ENCODE data around the gene PCSK9. TPM values are rescaled to one million over a fixed set of nuclear protein-coding genes. Genes with fewer than 3 reads are reported as not detected.

PCSK9 gene
- total RNA-seq, 4 donors from 2014 or later: not detected

- TF ChIP-seq, protein P1, sequence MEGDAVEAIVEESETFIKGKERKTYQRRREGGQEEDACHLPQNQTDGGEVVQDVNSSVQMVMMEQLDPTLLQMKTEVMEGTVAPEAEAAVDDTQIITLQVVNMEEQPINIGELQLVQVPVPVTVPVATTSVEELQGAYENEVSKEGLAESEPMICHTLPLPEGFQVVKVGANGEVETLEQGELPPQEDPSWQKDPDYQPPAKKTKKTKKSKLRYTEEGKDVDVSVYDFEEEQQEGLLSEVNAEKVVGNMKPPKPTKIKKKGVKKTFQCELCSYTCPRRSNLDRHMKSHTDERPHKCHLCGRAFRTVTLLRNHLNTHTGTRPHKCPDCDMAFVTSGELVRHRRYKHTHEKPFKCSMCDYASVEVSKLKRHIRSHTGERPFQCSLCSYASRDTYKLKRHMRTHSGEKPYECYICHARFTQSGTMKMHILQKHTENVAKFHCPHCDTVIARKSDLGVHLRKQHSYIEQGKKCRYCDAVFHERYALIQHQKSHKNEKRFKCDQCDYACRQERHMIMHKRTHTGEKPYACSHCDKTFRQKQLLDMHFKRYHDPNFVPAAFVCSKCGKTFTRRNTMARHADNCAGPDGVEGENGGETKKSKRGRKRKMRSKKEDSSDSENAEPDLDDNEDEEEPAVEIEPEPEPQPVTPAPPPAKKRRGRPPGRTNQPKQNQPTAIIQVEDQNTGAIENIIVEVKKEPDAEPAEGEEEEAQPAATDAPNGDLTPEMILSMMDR (IDR thresholded peaks at IDR 0.05): no peak
- TF ChIP-seq POLR2A (IDR thresholded peaks at IDR 0.05): no peak
- no peaks in the 10 kb centered on the region for H3K4me1 ChIP-seq
- 85 to 86% methylated on average over 15 to 25 of the region's 29 CpGs for WGBS, 2 donors
These were observed 13.1 kb downstream of the PCSK9 start for GRCh38 chr1:55052221-55053142.

DNA sequence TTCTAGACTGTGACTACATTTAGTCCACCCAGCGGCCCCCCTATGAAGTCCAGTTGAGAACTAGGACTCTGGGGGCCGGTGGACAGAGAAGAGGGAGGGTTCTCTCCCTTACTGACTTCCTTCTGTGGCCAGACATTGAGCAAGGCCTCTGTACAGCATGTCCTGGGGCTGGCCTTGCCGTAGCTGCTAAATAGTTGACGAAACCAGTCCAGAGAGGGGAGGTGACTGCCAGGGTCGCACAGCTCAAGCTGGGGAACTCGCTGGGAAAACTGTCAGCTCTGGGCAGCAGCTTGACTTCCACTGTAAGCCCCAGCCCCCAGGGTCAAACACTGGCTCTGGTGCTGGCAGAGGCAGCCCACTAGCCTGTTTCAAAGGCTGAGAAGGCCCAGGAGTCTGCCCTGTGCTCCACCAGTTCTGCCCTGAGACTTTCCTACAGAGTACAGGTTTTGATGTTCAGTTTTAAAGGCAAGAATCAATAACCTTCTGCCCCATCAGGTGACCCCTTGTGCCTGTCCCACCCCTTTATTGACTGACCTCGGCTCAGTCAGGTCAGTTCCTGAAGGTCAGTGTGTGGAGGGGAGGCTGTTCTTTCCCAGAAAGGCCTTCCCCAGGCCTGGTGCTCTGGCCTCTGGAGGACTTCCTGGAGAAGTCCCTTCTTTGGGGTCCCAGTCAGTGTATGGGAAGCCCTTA, 14.1 kb downstream of the PCSK9 start:
- H3K27me3 ChIP-seq: no peaks in the 10 kb centered on the region
- no peak for TF ChIP-seq POLR2A (IDR thresholded peaks at IDR 0.05)
- TF ChIP-seq, protein P1 (IDR thresholded peaks at IDR 0.05): no peak
- no peak overlapping the region for H3K27ac ChIP-seq
- H3K4me3 ChIP-seq (replicated peaks in 1 of 3): no peak overlapping the region
- DNase-seq: no peak
- no peaks in the 10 kb centered on the region for H3K9me3 ChIP-seq
- WGBS, 2 donors: 66 to 79% methylated on average over 7 of the region's 7 CpGs
- intact Hi-C loops (cut with DNase I): no loop called here
- no peaks in the 10 kb centered on the region for H3K4me1 ChIP-seq
- no peaks in the 10 kb centered on the region for H3K36me3 ChIP-seq

More at GRCh38 chr1:55052221-55053142, 13.1 kb downstream of the PCSK9 start:
- no peaks in the 10 kb centered on the region for H3K27me3 ChIP-seq
- no peak overlapping the region for H3K27ac ChIP-seq
- H3K4me3 ChIP-seq (replicated peaks in 1 of 3): no peak overlapping the region
- intact Hi-C loops (cut with DNase I): no loop called here
- no peak for DNase-seq
- no peaks in the 10 kb centered on the region for H3K9me3 ChIP-seq
- H3K36me3 ChIP-seq: no peaks in the 10 kb centered on the region

- no peaks in the 10 kb centered on the region for H3K9me3 ChIP-seq
- DNase-seq: no peak
- no peaks in the 10 kb centered on the region for H3K27me3 ChIP-seq
- 93 to 95% methylated on average over 5 of the region's 5 CpGs for WGBS, 2 donors
- H3K27ac ChIP-seq: no peak overlapping the region
- TF ChIP-seq, protein P1 (IDR thresholded peaks at IDR 0.05): no peak
- TF ChIP-seq POLR2A (IDR thresholded peaks at IDR 0.05): no peak
- no peaks in the 10 kb centered on the region for H3K4me1 ChIP-seq
- H3K36me3 ChIP-seq: no peaks in the 10 kb centered on the region
- H3K4me3 ChIP-seq (replicated peaks in 1 of 3): no peak overlapping the region
- intact Hi-C loops (cut with DNase I): no loop called here
These were observed 15.0 kb downstream of the PCSK9 start for GRCh38 chr1:55054396-55054795.

- TF ChIP-seq, protein P1 (IDR thresholded peaks at IDR 0.05): no peak
- TF ChIP-seq POLR2A (IDR thresholded peaks at IDR 0.05): no peak
- H3K4me3 ChIP-seq (replicated peaks in 1 of 3): no peak overlapping the region
- no peak for DNase-seq
- 87 to 91% methylated on average over 12 of the region's 12 CpGs for WGBS, 2 donors
- intact Hi-C loops (cut with DNase I): no loop called here
- H3K36me3 ChIP-seq: no peaks in the 10 kb centered on the region
- no peak overlapping the region for H3K27ac ChIP-seq
- H3K27me3 ChIP-seq: no peaks in the 10 kb centered on the region
- H3K4me1 ChIP-seq: no peaks in the 10 kb centered on the region
- H3K9me3 ChIP-seq: no peaks in the 10 kb centered on the region
These were observed 15.9 kb downstream of the PCSK9 start for GRCh38 chr1:55055084-55055882.

Measured in thyroid gland (tissue), 4 donors.